Peyer's patch (tissue), 4 donors: ENCODE data around the gene SCAMP2.

Source experiments
- POLR2A ChIP-seq, 2 donors: fragments of 450-650 bp; IDR thresholded peaks; one replicate each; pipeline ENCODE4 v1.5.1; 2017; ENCODE audit warnings: antibody characterized with exemption in 2 of 2, mild to moderate bottlenecking in 2 of 2, moderate library complexity in 2 of 2
- TF ChIP-seq, protein P1 (sequence below), 6 experiments: fragments of 450-650 bp in 4 of 6; fragments of 200-600 bp in 2 of 6; sonication (generic) in 1 of 6; IDR thresholded peaks; one replicate each; pipeline ENCODE4 v1.5.1; 2017 to 2019; ENCODE audit warnings: antibody characterized with exemption in 6 of 6, mild to moderate bottlenecking in 3 of 6, moderate library complexity in 1 of 6

DNA sequence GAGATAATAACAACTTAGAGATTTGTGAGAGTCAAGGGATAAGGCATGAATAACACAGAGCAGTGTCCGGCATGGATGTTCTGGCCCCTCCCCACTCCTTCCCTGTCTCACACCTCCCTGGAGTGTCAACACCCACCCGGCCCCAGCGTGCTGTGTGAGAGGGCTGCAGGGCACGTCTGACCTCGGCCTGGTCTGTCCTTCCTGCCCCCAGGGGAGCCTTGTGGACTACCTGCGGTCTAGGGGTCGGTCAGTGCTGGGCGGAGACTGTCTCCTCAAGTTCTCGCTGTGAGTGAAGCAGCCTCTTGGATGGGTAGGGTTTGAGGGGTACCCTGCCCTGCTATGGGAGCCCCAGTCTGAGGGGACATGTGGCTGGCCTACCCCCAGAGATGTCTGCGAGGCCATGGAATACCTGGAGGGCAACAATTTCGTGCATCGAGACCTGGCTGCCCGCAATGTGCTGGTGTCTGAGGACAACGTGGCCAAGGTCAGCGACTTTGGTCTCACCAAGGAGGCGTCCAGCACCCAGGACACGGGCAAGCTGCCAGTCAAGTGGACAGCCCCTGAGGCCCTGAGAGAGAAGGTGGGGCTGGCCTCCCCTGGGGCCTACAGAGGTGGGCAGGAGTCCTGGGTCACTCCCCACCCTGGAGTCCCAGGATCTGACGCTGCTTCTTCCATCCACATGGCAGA, 71.7 kb downstream of the SCAMP2 start:
- TF ChIP-seq, protein P1, sequence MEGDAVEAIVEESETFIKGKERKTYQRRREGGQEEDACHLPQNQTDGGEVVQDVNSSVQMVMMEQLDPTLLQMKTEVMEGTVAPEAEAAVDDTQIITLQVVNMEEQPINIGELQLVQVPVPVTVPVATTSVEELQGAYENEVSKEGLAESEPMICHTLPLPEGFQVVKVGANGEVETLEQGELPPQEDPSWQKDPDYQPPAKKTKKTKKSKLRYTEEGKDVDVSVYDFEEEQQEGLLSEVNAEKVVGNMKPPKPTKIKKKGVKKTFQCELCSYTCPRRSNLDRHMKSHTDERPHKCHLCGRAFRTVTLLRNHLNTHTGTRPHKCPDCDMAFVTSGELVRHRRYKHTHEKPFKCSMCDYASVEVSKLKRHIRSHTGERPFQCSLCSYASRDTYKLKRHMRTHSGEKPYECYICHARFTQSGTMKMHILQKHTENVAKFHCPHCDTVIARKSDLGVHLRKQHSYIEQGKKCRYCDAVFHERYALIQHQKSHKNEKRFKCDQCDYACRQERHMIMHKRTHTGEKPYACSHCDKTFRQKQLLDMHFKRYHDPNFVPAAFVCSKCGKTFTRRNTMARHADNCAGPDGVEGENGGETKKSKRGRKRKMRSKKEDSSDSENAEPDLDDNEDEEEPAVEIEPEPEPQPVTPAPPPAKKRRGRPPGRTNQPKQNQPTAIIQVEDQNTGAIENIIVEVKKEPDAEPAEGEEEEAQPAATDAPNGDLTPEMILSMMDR (IDR thresholded peaks at IDR 0.05): no peak
- no peak for TF ChIP-seq POLR2A (IDR thresholded peaks at IDR 0.05)
